Epithelial cell of proximal tubule (primary cell): ENCODE data around the gene EYA2. TPM values are rescaled to one million over a fixed set of nuclear protein-coding genes. Genes with fewer than 3 reads are reported as not detected.

Source experiments
- DNase-seq: peaks from one replicate; pipeline ENCODE4 v3.0.0-alpha.2; 2011; ENCODE audit warnings: low read depth
- H3K4me3 ChIP-seq: 2 replicates; pipeline ENCODE4 v1.5.1; 2011; ENCODE audit warnings: low read depth, mild to moderate bottlenecking, low read length
- total RNA-seq: library from RNA; depleted of rRNA; stranded (reverse); fragments of >200 nt; gene quantifications from 2 replicates; pipeline ENCODE4 v1.2.3, GENCODE V29; 2015
- TF ChIP-seq, protein P1 (sequence below): conservative IDR thresholded peaks from 2 replicates; pipeline ENCODE4 v1.5.1; 2012; ENCODE audit warnings: low read depth, mild to moderate bottlenecking, low read length

Gene EYA2
- total RNA-seq, 1 donor from 2014 or later, result not detected

- TF ChIP-seq, protein P1, sequence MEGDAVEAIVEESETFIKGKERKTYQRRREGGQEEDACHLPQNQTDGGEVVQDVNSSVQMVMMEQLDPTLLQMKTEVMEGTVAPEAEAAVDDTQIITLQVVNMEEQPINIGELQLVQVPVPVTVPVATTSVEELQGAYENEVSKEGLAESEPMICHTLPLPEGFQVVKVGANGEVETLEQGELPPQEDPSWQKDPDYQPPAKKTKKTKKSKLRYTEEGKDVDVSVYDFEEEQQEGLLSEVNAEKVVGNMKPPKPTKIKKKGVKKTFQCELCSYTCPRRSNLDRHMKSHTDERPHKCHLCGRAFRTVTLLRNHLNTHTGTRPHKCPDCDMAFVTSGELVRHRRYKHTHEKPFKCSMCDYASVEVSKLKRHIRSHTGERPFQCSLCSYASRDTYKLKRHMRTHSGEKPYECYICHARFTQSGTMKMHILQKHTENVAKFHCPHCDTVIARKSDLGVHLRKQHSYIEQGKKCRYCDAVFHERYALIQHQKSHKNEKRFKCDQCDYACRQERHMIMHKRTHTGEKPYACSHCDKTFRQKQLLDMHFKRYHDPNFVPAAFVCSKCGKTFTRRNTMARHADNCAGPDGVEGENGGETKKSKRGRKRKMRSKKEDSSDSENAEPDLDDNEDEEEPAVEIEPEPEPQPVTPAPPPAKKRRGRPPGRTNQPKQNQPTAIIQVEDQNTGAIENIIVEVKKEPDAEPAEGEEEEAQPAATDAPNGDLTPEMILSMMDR, result no peak
- H3K4me3 ChIP-seq, result no peak overlapping the region
- peak; percentile 60 for DNase-seq
Observed at GRCh38 chr20:47126709-47127108, 232.1 kb downstream of the EYA2 start.

DNA sequence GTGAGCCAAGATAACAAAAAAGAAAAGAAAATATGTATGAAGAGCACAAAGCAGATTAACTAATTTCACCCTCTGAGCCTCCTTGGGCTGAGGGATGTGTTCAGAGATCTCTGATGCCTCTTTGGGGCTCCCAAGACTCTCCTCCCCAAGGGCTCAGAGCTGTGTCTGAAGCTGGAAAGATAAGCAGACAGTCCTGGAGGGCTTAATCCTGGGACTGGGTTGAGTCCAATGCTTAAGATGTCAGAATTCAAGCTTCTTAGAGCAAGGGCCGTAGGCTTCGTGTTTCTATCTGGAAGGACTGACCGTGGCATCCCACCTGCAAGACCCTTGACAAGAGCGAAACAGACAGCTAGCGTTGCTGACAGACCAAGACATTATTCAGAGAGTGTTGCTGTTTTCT, 232.9 kb downstream of the EYA2 start:
- TF ChIP-seq, protein P1, result no peak
- DNase-seq, result no peak
- no peak overlapping the region for H3K4me3 ChIP-seq

GRCh38 chr20:47127999-47128398, 233.4 kb downstream of the EYA2 start:
- DNase-seq, result no peak
- no peak overlapping the region for H3K4me3 ChIP-seq

GRCh38 chr20:47129306-47129705, 234.7 kb downstream of the EYA2 start:
- no peak overlapping the region for H3K4me3 ChIP-seq
- DNase-seq, result no peak

More at GRCh38 chr20:47127999-47128398, 233.4 kb downstream of the EYA2 start:
- TF ChIP-seq, protein P1, result no peak

GRCh38 chr20:47133809-47134456, 239.3 kb downstream of the EYA2 start:
- TF ChIP-seq, protein P1, result no peak
- no peak for DNase-seq
- H3K4me3 ChIP-seq, result no peak overlapping the region

More at GRCh38 chr20:47129306-47129705, 234.7 kb downstream of the EYA2 start:
- TF ChIP-seq, protein P1, result no peak

GRCh38 chr20:47136782-47137181, 242.1 kb downstream of the EYA2 start:
- TF ChIP-seq, protein P1, result no peak
- no peak overlapping the region for H3K4me3 ChIP-seq

More at GRCh38 chr20:47136782-47137181, 242.1 kb downstream of the EYA2 start:
- DNase-seq, result no peak
